GM21526 (cell line): ENCODE results near the gene ANKRD34C.
A peak's percentile ranks its signal among the peaks of the same experiment; 100 is the strongest.

ENCODE experiments used
- ATAC-seq: cut with Tn5 transposase; IDR thresholded peaks from one replicate; pipeline ENCODE4 v1.9.1; 2021; ENCODE audit warnings: moderate library complexity; ENCODE audit not compliant: unreplicated experiment, low FRiP score

Gene ANKRD34C

DNA sequence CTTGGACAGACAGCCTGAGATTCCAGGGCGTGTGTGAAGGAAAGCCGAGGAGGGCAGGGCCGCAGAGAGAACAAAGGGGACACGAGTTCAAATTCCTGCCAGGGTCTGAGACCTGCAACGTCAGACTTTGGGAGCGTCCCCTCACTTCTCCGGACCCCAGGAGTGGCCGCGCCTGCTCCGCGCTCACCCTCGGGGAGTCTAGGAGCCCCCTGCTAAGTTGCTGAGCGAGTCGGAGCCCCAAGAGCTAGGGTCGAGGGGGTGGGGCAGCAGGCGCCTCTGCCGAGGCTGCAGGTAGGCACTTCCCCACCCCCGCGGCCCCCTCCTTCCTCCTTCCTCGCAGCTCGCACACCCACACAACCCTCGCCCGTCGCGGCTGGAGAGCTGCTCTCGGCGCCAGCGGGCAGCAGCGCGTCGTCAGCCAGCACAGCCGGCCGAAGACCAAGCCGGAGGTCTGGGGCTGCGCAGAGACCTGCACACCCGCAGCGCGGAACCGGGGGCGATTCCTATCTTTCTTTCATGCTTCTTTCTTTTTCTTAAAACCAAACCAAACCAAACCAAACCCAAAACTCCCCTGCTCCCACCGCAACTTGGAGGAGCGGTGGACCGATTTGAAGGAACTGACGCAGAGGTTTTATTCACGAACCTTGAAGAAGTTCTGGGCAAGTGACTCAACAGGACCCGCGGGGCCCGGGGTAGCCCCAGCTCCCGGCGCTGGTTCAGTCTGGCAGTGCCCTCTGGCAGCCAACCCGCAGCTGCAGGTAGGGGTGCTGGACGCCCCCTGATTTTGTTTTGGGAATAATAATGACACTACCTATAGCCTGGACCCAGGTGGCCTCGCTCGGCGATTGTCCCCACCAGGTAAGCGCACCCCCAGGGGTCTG lies at the start of gene ANKRD34C:
ANKRD34C (plus strand) TSS at position 352 of the 881 bp plus-strand sequence. CDS start 10,563 bp downstream, outside the sequence.
- ATAC-seq = no peak

GRCh38 chr15:79233236-79233635 lies 49.3 kb upstream of the ANKRD34C start:
- no peak for ATAC-seq

DNA sequence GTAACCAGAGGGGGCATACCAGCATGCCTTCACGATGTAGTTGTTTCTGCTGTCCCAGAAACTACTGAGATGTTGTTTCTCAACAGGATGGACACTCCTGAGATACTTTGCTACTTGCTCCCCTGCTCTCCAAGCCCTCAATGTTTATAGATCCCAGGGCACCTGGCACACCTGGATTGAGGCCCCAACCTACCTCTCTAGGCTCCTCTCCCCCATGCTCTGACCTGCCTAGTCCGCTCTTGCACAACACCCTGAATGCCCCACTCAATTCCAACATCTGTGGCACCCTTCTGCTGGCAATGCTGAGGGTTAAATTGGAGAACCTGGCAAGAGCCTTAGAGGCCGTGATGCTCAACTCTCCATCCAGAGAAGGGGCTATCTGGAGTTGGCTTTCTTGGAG lies 42.5 kb upstream of the ANKRD34C start:
- ATAC-seq = no peak

GRCh38 chr15:79243723-79244122 lies 38.8 kb upstream of the ANKRD34C start:
- ATAC-seq = no peak

GRCh38 chr15:79244876-79245275 lies 37.6 kb upstream of the ANKRD34C start:
- ATAC-seq = no peak

DNA sequence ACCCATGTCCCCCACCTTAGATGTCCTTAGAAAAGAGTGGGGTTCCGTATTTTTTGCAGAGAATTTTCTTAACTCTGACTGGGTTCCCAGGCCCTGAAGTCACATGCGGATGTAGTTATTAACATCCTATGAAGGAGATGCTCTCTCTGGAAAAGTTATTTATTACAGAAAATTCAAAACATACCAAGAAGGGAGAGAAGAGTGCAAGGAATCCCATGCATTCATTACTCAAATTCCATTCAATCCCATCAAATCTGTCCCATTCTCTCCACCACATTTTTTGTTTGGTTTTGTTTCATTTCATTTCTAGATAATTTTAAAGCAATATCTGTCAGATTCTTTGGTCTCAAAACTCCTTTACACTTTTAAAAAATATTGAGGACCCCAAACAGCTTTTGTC lies 34.3 kb upstream of the ANKRD34C start:
- ATAC-seq = no peak

- ATAC-seq = no peak
Observed at GRCh38 chr15:79257454-79257853, 25.1 kb upstream of the ANKRD34C start.

DNA sequence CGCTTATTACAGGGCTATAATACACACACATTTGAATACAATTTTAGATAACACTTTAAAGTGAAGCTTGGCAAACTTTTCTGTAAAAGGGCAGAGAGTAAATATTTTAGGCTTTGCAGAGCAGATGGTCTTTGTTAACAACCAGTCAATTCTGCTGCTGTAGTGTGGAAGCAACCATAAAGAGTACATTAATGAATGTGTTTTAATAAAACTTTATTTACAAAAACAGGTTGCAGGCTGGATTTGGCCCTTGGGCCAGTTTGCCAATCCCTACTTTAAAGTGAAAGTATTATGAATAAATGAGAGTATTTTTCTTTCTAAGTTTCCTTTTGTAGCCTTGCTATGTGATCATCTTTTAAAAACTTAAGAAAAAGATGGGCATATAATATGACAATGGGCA lies 20.7 kb upstream of the ANKRD34C start:
- no peak for ATAC-seq

DNA sequence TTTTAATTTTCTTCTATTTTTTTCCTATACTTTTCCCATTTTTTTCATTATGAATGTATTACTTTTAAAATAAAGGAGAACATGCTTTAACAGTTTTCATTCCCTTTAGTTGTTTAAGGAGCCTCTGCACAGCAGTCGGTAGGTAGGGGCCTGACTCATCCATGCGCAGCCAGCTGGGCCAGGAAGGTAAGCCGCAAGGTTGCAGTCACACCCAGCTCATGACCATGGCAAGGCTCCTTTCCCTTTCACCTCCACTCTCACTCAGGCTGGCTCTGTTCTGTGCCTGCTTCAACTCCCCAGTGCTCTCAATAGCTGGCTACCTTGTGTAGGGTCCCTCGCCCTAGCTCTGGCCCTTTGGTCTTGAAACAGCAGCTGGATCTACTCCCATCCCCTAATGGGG lies 17.4 kb upstream of the ANKRD34C start:
- ATAC-seq = no peak

DNA sequence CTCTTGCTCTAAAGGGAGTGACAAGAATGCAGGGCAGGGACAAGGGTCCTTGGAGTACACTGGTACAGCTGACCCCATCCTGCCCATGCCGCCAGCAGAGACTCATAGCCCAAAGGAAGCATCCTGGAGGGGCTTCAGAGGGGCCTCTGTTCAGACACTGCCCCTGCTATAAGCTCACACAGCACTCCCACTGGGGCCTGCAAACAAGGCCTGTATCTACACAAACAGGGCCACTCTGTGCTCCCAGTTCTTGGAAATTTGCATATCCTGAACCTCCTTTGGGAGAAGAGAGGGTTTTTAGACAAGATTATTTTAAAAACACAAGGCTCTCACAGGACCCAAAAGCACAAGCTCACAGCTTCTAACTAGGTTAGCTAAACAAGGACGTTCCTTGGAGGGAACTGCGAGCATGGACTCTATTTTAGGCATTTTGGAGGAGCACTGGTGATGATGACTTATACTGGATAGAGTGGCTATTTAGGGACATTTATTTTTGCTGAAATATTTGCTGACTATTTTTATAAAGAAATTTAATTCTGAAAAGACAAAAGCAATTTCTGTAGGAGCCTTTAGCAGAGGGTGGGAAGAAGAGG lies 16.4 kb upstream of the ANKRD34C start:
- ATAC-seq = no peak

DNA sequence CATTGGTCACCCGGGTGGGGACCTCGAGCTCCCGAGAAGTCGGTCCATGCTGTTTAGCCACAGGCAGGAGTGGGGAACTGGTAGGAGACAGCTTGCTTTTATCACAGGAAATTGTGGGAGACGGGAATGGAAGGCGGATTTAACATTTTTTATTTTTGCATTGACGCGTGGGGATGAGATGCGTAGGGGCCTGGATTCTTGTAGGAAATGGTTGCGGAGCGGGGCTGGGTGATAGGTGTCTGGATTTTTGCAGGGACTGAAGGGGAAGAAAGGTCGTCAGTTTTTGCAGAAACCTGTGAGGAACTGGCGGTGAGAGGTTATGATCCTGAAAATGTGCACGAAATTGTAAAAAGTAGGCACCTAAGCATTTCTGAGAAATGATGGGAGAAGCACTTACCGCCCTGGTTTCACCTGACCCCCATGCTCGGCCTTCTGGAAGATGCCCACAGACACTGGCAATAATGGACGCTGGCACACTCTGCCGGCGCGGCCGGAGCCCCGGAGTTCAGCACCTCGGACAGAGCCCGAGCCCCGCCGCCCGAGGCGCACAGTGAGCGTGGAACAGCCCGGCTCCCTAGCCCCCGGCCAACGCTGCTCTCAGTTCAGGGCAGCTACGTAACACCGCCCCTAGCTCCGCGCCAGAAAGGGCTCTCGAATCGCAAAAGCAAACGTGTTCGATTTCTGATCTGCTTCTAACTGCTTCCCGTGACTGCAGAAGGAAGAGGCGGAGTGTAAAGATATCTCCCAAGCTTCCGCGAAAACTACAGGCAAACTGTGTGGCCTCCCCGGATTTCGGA lies 928 bp downstream of the ANKRD34C start:
- ATAC-seq = no peak

DNA sequence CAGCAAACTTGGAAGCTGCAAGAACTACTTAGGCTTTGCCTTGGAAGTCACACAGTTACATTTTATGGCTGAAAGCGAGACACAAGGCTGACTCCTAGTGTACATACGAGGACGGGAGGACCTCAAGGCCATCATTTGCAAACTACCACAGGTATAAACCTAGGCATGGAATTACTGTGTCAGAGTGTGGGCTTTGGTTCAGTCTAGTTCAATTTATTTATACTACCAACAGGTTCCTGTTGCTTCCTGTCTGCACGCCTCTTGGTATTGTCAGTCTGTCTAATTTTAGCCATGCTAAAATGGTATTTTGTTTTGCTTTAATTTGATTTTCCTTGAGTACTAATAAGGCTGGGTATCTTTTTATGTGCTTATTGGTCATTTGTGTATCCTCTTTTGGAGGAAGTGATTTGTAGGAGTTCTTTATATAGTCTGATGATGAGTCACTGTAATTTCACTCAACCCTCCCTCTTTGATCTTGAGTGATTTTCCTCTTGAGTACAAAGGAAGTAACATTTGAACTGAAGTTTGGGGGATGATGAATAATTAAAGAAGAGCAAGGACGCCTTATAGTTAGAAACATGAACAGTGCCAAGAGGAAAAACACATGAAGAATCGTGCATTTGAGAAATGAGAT lies 8.2 kb downstream of the ANKRD34C start:
- no peak for ATAC-seq

DNA sequence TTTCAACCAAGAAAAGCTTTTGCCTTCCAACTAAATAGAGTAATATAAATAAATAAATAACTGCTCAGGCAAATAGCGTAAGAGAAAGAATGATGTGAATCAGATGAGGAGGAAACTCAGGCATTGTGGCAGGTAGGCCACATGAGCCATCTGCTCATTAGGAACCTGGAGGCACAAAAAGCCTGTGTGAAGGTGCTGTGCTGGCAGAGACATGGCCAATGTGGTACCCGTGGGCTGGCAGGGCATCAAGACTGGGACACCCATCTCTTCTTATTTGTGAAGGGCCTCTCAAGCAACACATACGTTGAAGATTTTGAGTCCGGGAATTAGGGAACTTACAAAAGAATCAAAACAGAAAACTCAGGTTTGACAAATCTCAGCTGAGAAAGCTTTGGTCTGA lies 9.5 kb downstream of the ANKRD34C start:
- no peak for ATAC-seq

DNA sequence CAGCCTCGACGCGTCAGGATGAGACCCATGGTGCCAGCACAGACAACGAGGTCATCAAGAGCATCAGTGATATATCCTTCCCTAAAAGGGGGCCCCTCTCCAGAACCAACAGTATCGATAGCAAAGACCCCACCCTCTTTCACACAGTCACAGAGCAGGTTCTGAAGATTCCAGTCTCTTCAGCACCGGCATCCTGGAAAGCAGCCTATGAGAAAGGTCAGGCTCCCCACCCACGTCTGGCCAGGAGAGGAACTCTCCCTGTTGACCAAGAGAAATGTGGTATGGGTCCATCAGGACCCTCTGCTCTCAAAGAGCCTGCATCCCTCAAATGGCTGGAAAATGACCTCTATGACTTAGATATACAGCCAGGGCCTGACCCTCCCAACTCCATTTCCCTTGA lies 11.6 kb downstream of the ANKRD34C start:
- no peak for ATAC-seq

- no peak for ATAC-seq
Observed at GRCh38 chr15:79296583-79296982, 14.1 kb downstream of the ANKRD34C start.

DNA sequence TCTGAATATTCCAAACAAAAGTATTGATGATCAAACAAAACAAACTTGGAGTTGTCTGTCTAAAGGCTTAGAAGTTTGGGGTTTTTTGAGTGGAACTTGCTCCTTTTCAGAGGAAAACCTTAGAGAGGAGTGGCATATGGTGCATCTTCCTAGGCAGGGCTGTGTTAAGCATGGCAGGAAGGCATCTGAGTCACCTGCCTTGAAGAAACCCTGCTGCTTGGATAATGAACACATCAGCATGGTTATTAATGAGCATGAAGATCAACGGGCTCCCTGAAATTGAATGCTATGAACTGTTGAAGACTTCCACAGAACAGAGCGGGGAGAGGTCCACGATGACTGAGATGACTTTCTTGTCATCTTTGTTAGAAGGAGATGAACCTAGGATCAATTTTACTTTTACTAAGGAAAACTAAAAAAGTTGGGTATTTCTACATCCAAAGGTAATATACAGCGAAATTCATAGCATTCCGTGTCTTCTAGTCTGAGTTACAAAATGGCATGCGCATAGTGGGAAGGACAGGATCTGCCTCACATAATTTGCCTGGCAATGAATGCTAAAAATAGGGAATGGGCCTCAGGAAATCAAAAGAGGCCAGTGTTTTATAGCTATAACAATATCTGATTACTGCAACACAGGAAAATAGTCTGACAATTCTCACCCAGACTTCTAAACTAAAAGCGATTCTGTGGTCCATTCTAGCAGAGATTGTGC lies 16.8 kb downstream of the ANKRD34C start:
- ATAC-seq = no peak

DNA sequence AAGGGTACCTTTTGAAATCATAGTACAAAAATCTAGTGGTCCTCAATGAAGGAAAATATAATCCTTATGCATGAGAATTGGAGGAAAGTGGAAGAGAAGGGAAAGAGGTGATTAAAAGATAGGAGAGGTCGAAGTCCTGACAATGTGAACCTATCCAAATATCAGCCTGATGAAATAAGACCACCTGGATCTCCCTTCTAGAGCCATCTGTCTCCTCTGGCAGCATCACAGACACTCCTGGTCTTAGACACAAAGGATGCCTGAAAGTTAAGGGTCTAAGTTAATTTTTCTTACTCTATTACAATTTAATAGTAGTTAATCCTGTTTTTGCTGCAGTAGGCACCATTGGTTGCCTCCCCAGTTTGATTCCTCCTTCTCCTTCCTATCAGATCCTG lies 17.3 kb downstream of the ANKRD34C start:
- ATAC-seq = no peak

DNA sequence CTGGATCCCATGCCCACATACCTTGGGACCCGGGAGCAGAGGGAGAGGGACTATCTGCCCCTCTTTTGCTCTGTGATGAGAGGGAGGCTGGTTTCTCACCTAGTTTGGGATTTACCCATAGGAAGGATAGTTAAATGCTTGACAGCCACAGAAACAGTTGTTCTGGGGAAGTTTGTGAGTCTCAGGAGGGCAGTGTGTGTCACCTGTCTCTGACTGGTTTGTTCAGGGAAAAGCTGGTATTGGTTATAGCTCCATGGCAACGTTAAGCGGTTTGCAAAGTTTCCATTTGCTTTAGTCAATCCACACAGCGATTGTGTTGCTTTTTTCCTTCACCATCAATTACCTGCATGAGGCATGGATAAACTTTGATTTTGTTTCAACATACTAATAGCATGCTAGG lies 24.7 kb downstream of the ANKRD34C start:
- ATAC-seq = no peak

GRCh38 chr15:79308874-79309273 lies 26.4 kb downstream of the ANKRD34C start:
- ATAC-seq = no peak

DNA sequence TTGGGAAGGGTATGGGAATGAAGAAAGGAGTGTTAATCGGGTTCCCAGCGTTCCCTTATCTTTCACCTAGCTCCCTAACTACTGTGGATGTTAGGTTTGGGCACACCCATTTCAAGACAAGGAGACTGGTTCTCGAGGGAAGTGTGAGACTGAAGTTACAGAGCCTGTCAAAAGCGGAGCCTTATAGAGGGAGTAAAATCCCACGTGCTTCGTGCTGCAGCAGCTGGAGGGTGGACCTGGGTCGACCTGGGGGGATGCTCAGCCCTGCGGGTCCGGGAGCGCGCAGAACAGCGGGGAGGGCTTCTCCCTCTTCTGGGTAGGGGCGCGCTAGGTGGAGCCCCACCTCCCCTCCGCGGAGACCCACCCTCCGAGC lies 28.1 kb downstream of the ANKRD34C start:
- ATAC-seq = peak; percentile 21
